ENCODE measurements around the gene TECPR2.
"Not testable (repeated sequence)": the region's sequence is repeated elsewhere in the genome, so short reads cannot be mapped to it uniquely, and the experiment has no call there.

TECPR2 gene

GRCh38 chr14:102362545-102363181 is at the start of gene TECPR2, which contains the start of gene CINP:
TSS of gene TECPR2 (plus strand) at chr14:102362941. CDS start at chr14:102376722, 13,781 bp downstream.
TSS of gene CINP (minus strand) at chr14:102362890. CDS start at chr14:102362851, 39 bp downstream.
- DNase-seq = peak; percentile 98

GRCh38 chr14:102314242-102315011 is 48.3 kb upstream of the TECPR2 start:
- DNase-seq = peak; percentile 94

- DNase-seq = no peak
These were observed 47.6 kb upstream of the TECPR2 start for GRCh38 chr14:102315121-102315520.

GRCh38 chr14:102316338-102316742 is 46.4 kb upstream of the TECPR2 start:
- DNase-seq = peak; percentile 70

- DNase-seq = peak; percentile 97
These were observed 45.8 kb upstream of the TECPR2 start for GRCh38 chr14:102316743-102317563.

GRCh38 chr14:102317564-102318248 is 45.0 kb upstream of the TECPR2 start:
- DNase-seq = peak; percentile 81

GRCh38 chr14:102318781-102319276 is 43.9 kb upstream of the TECPR2 start:
- DNase-seq = no peak

- peak; percentile 97 for DNase-seq
These were observed 43.2 kb upstream of the TECPR2 start, which contains the start of gene ZNF839 for GRCh38 chr14:102319351-102320032. TSS of gene ZNF839 (plus strand) at chr14:102319746. CDS start at chr14:102319766, 20 bp downstream.

- DNase-seq = peak; percentile 68
These were observed 42.6 kb upstream of the TECPR2 start for GRCh38 chr14:102320033-102320660.

GRCh38 chr14:102320671-102321455 is 41.9 kb upstream of the TECPR2 start:
- DNase-seq = no peak

- DNase-seq = no peak
These were observed 41.0 kb upstream of the TECPR2 start for GRCh38 chr14:102321456-102322422.

- DNase-seq = peak; percentile 90
These were observed 39.6 kb upstream of the TECPR2 start for GRCh38 chr14:102323102-102323501.

- DNase-seq = no peak
These were observed 36.9 kb upstream of the TECPR2 start for GRCh38 chr14:102325791-102326345.

- no peak for DNase-seq
These were observed 36.2 kb upstream of the TECPR2 start for GRCh38 chr14:102326583-102326982.

GRCh38 chr14:102329381-102329780 is 33.4 kb upstream of the TECPR2 start:
- DNase-seq = not testable (repeated sequence)

GRCh38 chr14:102330806-102331205 is 31.9 kb upstream of the TECPR2 start:
- no peak for DNase-seq

GRCh38 chr14:102333390-102333789 is 29.4 kb upstream of the TECPR2 start:
- no peak for DNase-seq

- no peak for DNase-seq
These were observed 28.7 kb upstream of the TECPR2 start for GRCh38 chr14:102333795-102334705.
